ENCODE measurements around the gene POLR1H.

POLR1H gene

DNA sequence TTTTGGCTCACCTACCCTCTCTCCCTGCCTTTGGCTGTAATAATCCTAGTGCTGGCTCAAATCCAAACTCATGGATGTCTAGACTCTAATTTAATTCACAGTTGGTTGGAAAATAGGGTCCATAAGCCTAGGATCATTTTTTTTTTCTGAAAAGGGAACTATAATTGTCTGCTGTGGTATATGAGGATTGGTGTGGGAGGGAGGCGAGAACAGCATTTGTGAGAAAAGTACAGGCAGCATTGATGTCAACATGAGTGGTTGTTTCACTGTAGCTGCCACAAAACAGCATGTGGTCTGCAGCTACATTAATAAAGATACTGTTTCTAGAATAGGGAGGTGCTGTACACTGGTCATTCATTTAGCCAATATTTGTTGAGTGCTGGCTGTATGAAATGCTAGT lies 18.6 kb upstream of the POLR1H start:
- TF ChIP-seq, protein P1, sequence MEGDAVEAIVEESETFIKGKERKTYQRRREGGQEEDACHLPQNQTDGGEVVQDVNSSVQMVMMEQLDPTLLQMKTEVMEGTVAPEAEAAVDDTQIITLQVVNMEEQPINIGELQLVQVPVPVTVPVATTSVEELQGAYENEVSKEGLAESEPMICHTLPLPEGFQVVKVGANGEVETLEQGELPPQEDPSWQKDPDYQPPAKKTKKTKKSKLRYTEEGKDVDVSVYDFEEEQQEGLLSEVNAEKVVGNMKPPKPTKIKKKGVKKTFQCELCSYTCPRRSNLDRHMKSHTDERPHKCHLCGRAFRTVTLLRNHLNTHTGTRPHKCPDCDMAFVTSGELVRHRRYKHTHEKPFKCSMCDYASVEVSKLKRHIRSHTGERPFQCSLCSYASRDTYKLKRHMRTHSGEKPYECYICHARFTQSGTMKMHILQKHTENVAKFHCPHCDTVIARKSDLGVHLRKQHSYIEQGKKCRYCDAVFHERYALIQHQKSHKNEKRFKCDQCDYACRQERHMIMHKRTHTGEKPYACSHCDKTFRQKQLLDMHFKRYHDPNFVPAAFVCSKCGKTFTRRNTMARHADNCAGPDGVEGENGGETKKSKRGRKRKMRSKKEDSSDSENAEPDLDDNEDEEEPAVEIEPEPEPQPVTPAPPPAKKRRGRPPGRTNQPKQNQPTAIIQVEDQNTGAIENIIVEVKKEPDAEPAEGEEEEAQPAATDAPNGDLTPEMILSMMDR (conservative IDR thresholded peaks at IDR 0.05; ENCODE audit: control insufficient read depth, insufficient read depth, low read depth, low read length) = no peak
- no peak overlapping the region for H3K4me3 ChIP-seq (ENCODE audit: control insufficient read depth, low read depth, low read length)
- DNase-seq (ENCODE audit: low read depth) = no peak

DNA sequence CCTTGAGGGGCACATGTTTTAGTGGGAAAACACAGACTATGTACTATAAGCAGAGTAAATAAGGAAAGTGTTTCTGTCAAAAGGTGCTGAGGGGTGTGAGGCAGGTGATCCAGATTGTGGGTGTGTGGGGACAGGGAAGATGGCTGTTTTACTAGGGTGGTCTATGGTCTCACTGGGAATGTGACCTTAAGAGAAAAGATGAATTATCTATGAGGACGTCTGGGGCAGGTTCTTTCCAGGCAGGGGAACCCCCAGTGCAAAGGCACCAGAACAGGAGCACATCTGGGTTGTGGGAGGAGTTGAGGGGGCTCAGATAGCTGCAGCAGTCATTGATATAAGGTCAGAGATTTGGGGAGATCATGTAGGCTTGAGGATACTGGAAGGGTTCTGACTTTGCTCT lies 18.2 kb upstream of the POLR1H start:
- no peak overlapping the region for H3K4me3 ChIP-seq (ENCODE audit: control insufficient read depth, low read depth, low read length)
- TF ChIP-seq, protein P1 (conservative IDR thresholded peaks at IDR 0.05; ENCODE audit: control insufficient read depth, insufficient read depth, low read depth, low read length) = no peak
- DNase-seq (ENCODE audit: low read depth) = no peak

DNA sequence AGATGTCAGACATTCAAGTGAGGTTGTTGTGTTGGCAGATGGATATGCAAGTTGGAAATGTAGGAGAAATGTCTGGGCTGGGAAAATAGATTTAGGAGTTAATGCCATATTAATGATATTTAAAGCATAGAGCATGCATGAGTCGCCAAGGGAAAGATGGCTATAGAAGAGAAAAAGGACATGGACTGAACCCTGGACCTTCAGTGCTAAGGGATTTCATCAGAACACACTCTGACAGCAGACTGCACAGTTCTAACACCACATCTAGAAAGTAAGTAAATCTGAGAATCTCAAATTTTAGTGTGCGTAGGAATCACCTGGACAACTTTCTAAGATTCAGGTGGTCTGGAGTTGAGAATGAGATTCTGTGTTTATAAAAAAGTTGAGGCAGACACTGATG lies 17.3 kb upstream of the POLR1H start:
- TF ChIP-seq, protein P1 (conservative IDR thresholded peaks at IDR 0.05; ENCODE audit: control insufficient read depth, insufficient read depth, low read depth, low read length) = no peak
- no peak for DNase-seq (ENCODE audit: low read depth)
- no peak overlapping the region for H3K4me3 ChIP-seq (ENCODE audit: control insufficient read depth, low read depth, low read length)

DNA sequence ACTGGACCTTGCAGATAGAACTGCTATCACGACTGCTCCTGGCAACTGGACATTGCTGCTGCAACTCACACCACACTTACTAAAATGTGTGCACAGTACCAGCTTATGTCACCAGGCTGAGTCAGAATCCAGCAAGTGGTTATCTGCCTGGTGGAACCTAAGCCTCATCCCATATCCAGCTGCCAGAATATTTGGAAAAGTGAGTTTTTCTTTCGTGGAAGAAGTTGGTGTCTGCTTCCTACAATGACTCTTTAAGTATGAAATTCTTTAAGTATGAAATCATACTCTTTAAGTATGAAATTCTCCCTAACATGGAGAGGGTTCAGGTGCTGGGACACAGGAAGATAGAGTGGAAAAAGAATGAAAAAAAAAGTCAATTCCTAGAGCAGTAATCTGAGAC lies 16.4 kb upstream of the POLR1H start:
- peak; percentile 68 for DNase-seq (ENCODE audit: low read depth)
- TF ChIP-seq, protein P1 (conservative IDR thresholded peaks at IDR 0.05; ENCODE audit: control insufficient read depth, insufficient read depth, low read depth, low read length) = no peak

DNA sequence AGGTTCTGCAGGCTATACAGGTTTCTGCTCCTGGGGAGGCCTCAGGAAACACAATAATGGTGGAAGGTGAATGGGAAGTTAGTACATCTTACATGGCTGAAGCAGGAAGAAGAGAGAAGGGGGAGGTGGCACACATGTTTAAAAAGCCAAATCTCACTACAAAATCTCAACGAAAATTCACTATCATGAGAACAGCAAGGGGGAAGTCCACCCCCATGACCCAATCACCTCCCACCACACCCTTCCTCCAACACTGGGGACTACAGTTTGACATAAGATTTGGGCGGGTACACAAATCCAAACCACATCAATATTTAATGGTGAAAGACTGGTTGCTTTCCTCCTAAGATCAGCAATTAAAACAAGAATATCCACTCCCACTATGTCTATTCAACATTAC lies 13.8 kb upstream of the POLR1H start:
- TF ChIP-seq, protein P1 (conservative IDR thresholded peaks at IDR 0.05; ENCODE audit: control insufficient read depth, insufficient read depth, low read depth, low read length) = no peak
- DNase-seq (ENCODE audit: low read depth) = no peak
- no peak overlapping the region for H3K4me3 ChIP-seq (ENCODE audit: control insufficient read depth, low read depth, low read length)

More for the DNA sequence above, 16.4 kb upstream of the POLR1H start:
- H3K4me3 ChIP-seq (ENCODE audit: control insufficient read depth, low read depth, low read length) = no peak overlapping the region

DNA sequence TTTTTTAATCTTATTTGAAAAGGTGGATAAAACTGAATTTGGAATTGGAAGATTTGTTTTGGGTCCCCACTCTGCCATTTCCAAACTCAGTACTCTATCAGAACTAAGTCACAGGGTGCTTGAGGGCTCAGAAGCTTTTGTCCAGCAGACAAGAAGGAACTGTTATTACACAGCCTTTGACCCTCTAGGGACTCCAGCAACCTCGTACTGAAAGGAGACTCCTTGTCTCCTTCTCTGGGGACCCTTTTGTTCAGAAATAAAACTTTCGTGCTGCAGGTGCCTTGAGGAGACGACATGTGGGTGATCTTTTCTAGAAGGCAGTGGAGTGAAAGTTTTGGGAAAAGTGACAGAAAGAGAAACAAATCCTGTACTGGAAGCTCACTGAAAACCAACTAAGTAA lies 7.4 kb upstream of the POLR1H start:
- TF ChIP-seq, protein P1 (conservative IDR thresholded peaks at IDR 0.05; ENCODE audit: control insufficient read depth, insufficient read depth, low read depth, low read length) = no peak
- DNase-seq (ENCODE audit: low read depth) = no peak
- no peak overlapping the region for H3K4me3 ChIP-seq (ENCODE audit: control insufficient read depth, low read depth, low read length)

DNA sequence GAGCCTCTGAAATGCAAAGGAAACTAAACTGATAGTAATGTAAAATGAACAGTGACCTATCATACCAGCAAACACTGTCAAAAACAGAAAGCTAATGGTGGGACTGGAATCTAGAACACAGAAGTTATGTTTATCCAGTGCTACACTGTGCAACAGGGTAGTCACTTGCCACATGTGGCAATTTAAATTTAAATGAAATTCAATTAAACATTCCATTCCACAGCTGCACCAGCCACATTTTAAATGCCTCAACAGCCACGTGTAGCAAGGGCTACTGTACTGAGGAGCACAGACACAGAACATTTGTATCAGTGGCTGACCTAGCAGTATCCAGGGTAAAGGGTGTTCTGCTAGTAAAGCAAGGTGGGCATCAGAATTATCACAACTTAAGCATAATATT lies 5.6 kb upstream of the POLR1H start:
- no peak for DNase-seq (ENCODE audit: low read depth)
- TF ChIP-seq, protein P1 (conservative IDR thresholded peaks at IDR 0.05; ENCODE audit: control insufficient read depth, insufficient read depth, low read depth, low read length) = no peak
- no peak overlapping the region for H3K4me3 ChIP-seq (ENCODE audit: control insufficient read depth, low read depth, low read length)
